HG02678 (cell line): ENCODE data around the gene COLEC11.

Experiments
- ATAC-seq: cut with Tn5 transposase; IDR thresholded peaks from one replicate; pipeline ENCODE4 v1.9.1; 2021; ENCODE audit warnings: mild to moderate bottlenecking, moderate library complexity; ENCODE audit not compliant: unreplicated experiment

COLEC11 gene

GRCh38 chr2:3667151-3667631 is 72.3 kb downstream of the COLEC11 start:
- no peak for ATAC-seq

- no peak for ATAC-seq
These were observed 74.7 kb downstream of the COLEC11 start for GRCh38 chr2:3669656-3670055.

- ATAC-seq, result no peak
These were observed 75.5 kb downstream of the COLEC11 start for GRCh38 chr2:3670376-3670775.

GRCh38 chr2:3670941-3671340 is 76.0 kb downstream of the COLEC11 start:
- no peak for ATAC-seq

- no peak for ATAC-seq
These were observed 78.2 kb downstream of the COLEC11 start for GRCh38 chr2:3672861-3673678.

- no peak for ATAC-seq
These were observed 79.3 kb downstream of the COLEC11 start for GRCh38 chr2:3674066-3674845.

- no peak for ATAC-seq
These were observed 80.8 kb downstream of the COLEC11 start for GRCh38 chr2:3675687-3676086.

GRCh38 chr2:3677436-3677835 is 82.5 kb downstream of the COLEC11 start:
- ATAC-seq, result no peak

- no peak for ATAC-seq
These were observed 83.3 kb downstream of the COLEC11 start for GRCh38 chr2:3678212-3678611.

- ATAC-seq, result no peak
These were observed 84.3 kb downstream of the COLEC11 start for GRCh38 chr2:3679180-3679579.

GRCh38 chr2:3679616-3680393 is 84.9 kb downstream of the COLEC11 start:
- ATAC-seq, result no peak

GRCh38 chr2:3680548-3681345 is 85.8 kb downstream of the COLEC11 start:
- ATAC-seq, result no peak

GRCh38 chr2:3681625-3682024 is 86.7 kb downstream of the COLEC11 start:
- ATAC-seq, result no peak

GRCh38 chr2:3682811-3683210 is 87.9 kb downstream of the COLEC11 start:
- ATAC-seq, result no peak

GRCh38 chr2:3683748-3684454 is 89.0 kb downstream of the COLEC11 start:
- ATAC-seq, result no peak

GRCh38 chr2:3689998-3690748 is 95.3 kb downstream of the COLEC11 start:
- no peak for ATAC-seq

- ATAC-seq, result no peak
These were observed 97.5 kb downstream of the COLEC11 start for GRCh38 chr2:3692375-3692774.
